Measurements from ENCODE around the gene AVPR2. TPM values are rescaled to one million over a fixed set of nuclear protein-coding genes. Genes with fewer than 3 reads are reported as not detected.

The AVPR2 gene
- total and polyA plus RNA-seq, 9 of the 15 experiments (the other 6 are each of a cell fraction or from before 2014, with no cell fraction given), result not detected

DNA sequence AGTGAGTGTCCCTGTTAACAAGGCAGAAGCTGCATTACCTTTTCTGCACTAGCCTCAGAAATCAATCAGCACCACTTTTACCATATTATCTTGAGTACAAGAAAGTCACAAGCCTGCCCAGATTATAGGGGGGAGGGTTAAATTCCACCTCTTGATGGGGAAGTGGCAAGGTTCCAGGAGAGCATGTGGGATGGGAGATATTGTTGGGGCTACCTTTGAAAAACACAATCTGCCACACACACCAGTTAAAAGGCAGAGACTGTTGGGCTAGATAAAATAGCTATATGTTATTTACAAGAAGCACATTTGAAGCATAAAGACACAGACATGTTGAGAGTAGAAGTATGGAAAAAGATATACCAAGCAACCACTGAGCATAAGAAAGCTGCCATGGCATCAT, 6.6 kb upstream of the AVPR2 start (continued):
- peak; percentile 92 for TF ChIP-seq CCNT2 (IDR thresholded peaks at IDR 0.05; ENCODE audit: borderline replicate concordance, extremely low read depth, insufficient read length, low read depth, low read length)
- no peak for TF ChIP-seq POLR2AphosphoS2 (IDR thresholded peaks at IDR 0.05; ENCODE audit: low read length)
- no peak for TF ChIP-seq PPARD (CRISPR knock-in tag; IDR thresholded peaks at IDR 0.05)
- TF ChIP-seq, protein P1, sequence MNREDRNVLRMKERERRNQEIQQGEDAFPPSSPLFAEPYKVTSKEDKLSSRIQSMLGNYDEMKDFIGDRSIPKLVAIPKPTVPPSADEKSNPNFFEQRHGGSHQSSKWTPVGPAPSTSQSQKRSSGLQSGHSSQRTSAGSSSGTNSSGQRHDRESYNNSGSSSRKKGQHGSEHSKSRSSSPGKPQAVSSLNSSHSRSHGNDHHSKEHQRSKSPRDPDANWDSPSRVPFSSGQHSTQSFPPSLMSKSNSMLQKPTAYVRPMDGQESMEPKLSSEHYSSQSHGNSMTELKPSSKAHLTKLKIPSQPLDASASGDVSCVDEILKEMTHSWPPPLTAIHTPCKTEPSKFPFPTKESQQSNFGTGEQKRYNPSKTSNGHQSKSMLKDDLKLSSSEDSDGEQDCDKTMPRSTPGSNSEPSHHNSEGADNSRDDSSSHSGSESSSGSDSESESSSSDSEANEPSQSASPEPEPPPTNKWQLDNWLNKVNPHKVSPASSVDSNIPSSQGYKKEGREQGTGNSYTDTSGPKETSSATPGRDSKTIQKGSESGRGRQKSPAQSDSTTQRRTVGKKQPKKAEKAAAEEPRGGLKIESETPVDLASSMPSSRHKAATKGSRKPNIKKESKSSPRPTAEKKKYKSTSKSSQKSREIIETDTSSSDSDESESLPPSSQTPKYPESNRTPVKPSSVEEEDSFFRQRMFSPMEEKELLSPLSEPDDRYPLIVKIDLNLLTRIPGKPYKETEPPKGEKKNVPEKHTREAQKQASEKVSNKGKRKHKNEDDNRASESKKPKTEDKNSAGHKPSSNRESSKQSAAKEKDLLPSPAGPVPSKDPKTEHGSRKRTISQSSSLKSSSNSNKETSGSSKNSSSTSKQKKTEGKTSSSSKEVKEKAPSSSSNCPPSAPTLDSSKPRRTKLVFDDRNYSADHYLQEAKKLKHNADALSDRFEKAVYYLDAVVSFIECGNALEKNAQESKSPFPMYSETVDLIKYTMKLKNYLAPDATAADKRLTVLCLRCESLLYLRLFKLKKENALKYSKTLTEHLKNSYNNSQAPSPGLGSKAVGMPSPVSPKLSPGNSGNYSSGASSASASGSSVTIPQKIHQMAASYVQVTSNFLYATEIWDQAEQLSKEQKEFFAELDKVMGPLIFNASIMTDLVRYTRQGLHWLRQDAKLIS (CRISPR knock-in tag; IDR thresholded peaks at IDR 0.05), result no peak
- no peak for TF ChIP-seq ZNF174 (CRISPR knock-in tag; IDR thresholded peaks at IDR 0.05)
- TF ChIP-seq HCFC1 (IDR thresholded peaks at IDR 0.05; ENCODE audit: low read depth, low read length), result 0 out of 2 replicates have a peak, but pooled peaks have one; percentile 11
- no peak for TF ChIP-seq NUFIP1 (IDR thresholded peaks at IDR 0.05; ENCODE audit: partially characterized antibody)
- no peak for TF ChIP-seq CSDE1 (IDR thresholded peaks at IDR 0.05)
- TF ChIP-seq, protein P2, sequence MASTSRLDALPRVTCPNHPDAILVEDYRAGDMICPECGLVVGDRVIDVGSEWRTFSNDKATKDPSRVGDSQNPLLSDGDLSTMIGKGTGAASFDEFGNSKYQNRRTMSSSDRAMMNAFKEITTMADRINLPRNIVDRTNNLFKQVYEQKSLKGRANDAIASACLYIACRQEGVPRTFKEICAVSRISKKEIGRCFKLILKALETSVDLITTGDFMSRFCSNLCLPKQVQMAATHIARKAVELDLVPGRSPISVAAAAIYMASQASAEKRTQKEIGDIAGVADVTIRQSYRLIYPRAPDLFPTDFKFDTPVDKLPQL (IDR thresholded peaks at IDR 0.05; ENCODE audit: extremely low read depth, insufficient read length), result no peak
- TF ChIP-seq, protein P3, sequence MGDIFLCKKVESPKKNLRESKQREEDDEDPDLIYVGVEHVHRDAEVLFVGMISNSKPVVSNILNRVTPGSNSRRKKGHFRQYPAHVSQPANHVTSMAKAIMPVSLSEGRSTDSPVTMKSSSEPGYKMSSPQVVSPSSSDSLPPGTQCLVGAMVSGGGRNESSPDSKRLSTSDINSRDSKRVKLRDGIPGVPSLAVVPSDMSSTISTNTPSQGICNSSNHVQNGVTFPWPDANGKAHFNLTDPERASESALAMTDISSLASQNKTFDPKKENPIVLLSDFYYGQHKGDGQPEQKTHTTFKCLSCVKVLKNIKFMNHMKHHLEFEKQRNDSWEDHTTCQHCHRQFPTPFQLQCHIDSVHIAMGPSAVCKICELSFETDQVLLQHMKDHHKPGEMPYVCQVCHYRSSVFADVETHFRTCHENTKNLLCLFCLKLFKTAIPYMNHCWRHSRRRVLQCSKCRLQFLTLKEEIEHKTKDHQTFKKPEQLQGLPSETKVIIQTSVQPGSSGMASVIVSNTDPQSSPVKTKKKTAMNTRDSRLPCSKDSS (IDR thresholded peaks at IDR 0.05; ENCODE audit: low read depth, partially characterized antibody), result no peak
- TF ChIP-seq, protein P4, sequence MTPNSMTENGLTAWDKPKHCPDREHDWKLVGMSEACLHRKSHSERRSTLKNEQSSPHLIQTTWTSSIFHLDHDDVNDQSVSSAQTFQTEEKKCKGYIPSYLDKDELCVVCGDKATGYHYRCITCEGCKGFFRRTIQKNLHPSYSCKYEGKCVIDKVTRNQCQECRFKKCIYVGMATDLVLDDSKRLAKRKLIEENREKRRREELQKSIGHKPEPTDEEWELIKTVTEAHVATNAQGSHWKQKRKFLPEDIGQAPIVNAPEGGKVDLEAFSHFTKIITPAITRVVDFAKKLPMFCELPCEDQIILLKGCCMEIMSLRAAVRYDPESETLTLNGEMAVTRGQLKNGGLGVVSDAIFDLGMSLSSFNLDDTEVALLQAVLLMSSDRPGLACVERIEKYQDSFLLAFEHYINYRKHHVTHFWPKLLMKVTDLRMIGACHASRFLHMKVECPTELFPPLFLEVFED (CRISPR knock-in tag; conservative IDR thresholded peaks at IDR 0.05), result no peak
- TF ChIP-seq ZNF583 (CRISPR knock-in tag; IDR thresholded peaks at IDR 0.05), result 0 out of 2 replicates have a peak, but pooled peaks have one; percentile 41
- no peak for TF ChIP-seq SRSF9 (IDR thresholded peaks at IDR 0.05; ENCODE audit: borderline replicate concordance, low read depth, low read length)
- peak; percentile 63 for TF ChIP-seq ADNP (tag; IDR thresholded peaks at IDR 0.05)
- TF ChIP-seq MTF1 (CRISPR knock-in tag; IDR thresholded peaks at IDR 0.05; ENCODE audit: borderline replicate concordance), result no peak
- no peak for TF ChIP-seq ZNF695 (CRISPR knock-in tag; IDR thresholded peaks at IDR 0.05)
- TF ChIP-seq ZNF316 (IDR thresholded peaks at IDR 0.05), result no peak
- no peak for TF ChIP-seq ZNF217 (CRISPR knock-in tag; IDR thresholded peaks at IDR 0.05)
- TF ChIP-seq CBFB (CRISPR knock-in tag; IDR thresholded peaks at IDR 0.05), result no peak
- TF ChIP-seq, protein P5, sequence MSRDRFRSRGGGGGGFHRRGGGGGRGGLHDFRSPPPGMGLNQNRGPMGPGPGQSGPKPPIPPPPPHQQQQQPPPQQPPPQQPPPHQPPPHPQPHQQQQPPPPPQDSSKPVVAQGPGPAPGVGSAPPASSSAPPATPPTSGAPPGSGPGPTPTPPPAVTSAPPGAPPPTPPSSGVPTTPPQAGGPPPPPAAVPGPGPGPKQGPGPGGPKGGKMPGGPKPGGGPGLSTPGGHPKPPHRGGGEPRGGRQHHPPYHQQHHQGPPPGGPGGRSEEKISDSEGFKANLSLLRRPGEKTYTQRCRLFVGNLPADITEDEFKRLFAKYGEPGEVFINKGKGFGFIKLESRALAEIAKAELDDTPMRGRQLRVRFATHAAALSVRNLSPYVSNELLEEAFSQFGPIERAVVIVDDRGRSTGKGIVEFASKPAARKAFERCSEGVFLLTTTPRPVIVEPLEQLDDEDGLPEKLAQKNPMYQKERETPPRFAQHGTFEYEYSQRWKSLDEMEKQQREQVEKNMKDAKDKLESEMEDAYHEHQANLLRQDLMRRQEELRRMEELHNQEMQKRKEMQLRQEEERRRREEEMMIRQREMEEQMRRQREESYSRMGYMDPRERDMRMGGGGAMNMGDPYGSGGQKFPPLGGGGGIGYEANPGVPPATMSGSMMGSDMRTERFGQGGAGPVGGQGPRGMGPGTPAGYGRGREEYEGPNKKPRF (IDR thresholded peaks at IDR 0.05; ENCODE audit: low read depth, low read length), result no peak

Measured in K562 (cell line).